ENCODE data around the gene REXO4.
A peak's percentile ranks its signal among the peaks of the same experiment; 100 is the strongest.
"Not testable (repeated sequence)": the region's sequence is repeated elsewhere in the genome, so short reads cannot be mapped to it uniquely, and the experiment has no call there.

The REXO4 gene

DNA sequence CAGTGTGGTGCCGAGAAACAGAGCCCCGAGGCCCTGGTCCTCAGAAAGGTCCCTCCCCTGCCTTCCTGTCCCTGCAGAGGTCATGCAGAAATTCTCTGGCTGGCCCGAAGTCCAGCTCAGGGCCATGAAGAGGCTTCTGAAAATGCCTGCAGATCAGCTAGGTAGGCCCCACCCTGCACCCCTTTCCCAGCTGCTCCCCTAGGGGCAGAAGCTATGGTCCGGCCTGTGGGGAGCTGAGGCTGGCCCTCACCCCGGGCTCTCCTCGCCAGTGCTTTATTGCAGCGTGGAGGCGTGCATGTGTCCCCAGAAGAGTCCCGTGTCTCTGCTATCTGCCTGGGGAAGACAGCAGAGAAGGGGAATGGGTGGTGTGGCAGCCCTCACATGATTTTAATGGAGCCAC, 19.9 kb downstream of the REXO4 start:
- no peaks in the 10 kb centered on the region for H3K9me3 ChIP-seq (ENCODE audit: severe bottlenecking)
- H3K4me1 ChIP-seq (ENCODE audit: insufficient read depth, poor library complexity, severe bottlenecking): no peaks in the 10 kb centered on the region
- no peak for DNase-seq (ENCODE audit: low spot score)
- no peaks in the 10 kb centered on the region for H3K36me3 ChIP-seq (ENCODE audit: low read depth)
- H3K27ac ChIP-seq (ENCODE audit: poor library complexity, severe bottlenecking): no peak overlapping the region
- ATAC-seq (ENCODE audit: low read depth): no peak
- TF ChIP-seq, protein P1, sequence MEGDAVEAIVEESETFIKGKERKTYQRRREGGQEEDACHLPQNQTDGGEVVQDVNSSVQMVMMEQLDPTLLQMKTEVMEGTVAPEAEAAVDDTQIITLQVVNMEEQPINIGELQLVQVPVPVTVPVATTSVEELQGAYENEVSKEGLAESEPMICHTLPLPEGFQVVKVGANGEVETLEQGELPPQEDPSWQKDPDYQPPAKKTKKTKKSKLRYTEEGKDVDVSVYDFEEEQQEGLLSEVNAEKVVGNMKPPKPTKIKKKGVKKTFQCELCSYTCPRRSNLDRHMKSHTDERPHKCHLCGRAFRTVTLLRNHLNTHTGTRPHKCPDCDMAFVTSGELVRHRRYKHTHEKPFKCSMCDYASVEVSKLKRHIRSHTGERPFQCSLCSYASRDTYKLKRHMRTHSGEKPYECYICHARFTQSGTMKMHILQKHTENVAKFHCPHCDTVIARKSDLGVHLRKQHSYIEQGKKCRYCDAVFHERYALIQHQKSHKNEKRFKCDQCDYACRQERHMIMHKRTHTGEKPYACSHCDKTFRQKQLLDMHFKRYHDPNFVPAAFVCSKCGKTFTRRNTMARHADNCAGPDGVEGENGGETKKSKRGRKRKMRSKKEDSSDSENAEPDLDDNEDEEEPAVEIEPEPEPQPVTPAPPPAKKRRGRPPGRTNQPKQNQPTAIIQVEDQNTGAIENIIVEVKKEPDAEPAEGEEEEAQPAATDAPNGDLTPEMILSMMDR (IDR thresholded peaks at IDR 0.05; ENCODE audit: poor library complexity, severe bottlenecking): no peak
- H3K4me3 ChIP-seq (ENCODE audit: severe bottlenecking): no peak overlapping the region
- H3K27me3 ChIP-seq (ENCODE audit: insufficient read depth, poor library complexity, severe bottlenecking): no peaks in the 10 kb centered on the region

DNA sequence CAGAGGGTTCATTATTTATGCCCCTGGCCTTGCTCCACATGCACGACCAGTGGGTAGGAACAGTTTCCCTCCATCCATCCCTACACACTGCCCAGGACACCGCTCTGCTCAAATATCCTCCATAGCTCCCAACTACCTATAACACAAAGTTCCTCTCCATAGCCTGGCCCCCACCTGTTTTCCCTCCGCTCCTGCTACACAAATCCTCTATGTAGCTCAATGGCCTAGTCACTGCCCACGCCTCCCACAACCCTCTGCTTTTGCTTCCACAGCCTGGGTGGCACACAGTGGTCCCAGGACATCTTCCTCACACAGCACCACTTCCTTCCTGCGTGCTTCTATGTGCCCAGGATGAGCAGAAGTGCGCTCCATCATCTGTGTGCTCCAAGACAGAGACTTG, 20.4 kb downstream of the REXO4 start:
- no peaks in the 10 kb centered on the region for H3K4me1 ChIP-seq (ENCODE audit: insufficient read depth, poor library complexity, severe bottlenecking)
- ATAC-seq (ENCODE audit: low read depth): no peak
- no peaks in the 10 kb centered on the region for H3K27me3 ChIP-seq (ENCODE audit: insufficient read depth, poor library complexity, severe bottlenecking)
- H3K4me3 ChIP-seq (ENCODE audit: severe bottlenecking): no peak overlapping the region
- no peaks in the 10 kb centered on the region for H3K9me3 ChIP-seq (ENCODE audit: severe bottlenecking)
- TF ChIP-seq, protein P1 (IDR thresholded peaks at IDR 0.05; ENCODE audit: poor library complexity, severe bottlenecking): no peak
- no peak overlapping the region for H3K27ac ChIP-seq (ENCODE audit: poor library complexity, severe bottlenecking)
- DNase-seq (ENCODE audit: low spot score): no peak
- no peaks in the 10 kb centered on the region for H3K36me3 ChIP-seq (ENCODE audit: low read depth)

DNA sequence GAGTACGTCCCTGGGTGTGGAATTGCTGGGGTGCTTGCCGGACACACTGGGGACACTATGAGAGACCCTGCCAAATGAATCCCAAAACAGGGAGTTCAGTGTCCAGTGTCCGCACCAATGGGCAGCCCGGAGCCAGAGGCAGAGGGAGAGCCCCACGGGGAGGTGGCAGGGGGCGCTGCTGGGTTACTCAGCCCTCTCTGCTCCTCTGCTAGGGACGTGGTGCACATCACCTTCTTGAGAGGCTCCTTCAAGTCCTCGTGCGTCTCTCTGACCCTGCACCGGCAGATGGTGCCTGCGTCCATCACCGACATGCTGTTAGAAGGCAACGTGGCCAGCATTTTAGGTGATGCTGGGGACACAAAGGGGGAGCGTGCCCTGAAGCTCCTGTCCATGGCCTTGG, 20.9 kb downstream of the REXO4 start:
- Histone ChIP-seq H3K9me3 (ENCODE audit: severe bottlenecking) (no peaks in the 10 kb centered on the region), H3K27me3 (ENCODE audit: insufficient read depth, poor library complexity, severe bottlenecking) (no peaks in the 10 kb centered on the region), H3K27ac (ENCODE audit: poor library complexity, severe bottlenecking) (no peak overlapping the region), H3K4me1 (ENCODE audit: insufficient read depth, poor library complexity, severe bottlenecking) (no peaks in the 10 kb centered on the region), H3K4me3 (ENCODE audit: severe bottlenecking) (no peak overlapping the region), H3K36me3 (ENCODE audit: low read depth) (no peaks in the 10 kb centered on the region)
- TF ChIP-seq, protein P1 (IDR thresholded peaks at IDR 0.05; ENCODE audit: poor library complexity, severe bottlenecking): no peak
- DNase-seq (ENCODE audit: low spot score): no peak
- no peak for ATAC-seq (ENCODE audit: low read depth)

DNA sequence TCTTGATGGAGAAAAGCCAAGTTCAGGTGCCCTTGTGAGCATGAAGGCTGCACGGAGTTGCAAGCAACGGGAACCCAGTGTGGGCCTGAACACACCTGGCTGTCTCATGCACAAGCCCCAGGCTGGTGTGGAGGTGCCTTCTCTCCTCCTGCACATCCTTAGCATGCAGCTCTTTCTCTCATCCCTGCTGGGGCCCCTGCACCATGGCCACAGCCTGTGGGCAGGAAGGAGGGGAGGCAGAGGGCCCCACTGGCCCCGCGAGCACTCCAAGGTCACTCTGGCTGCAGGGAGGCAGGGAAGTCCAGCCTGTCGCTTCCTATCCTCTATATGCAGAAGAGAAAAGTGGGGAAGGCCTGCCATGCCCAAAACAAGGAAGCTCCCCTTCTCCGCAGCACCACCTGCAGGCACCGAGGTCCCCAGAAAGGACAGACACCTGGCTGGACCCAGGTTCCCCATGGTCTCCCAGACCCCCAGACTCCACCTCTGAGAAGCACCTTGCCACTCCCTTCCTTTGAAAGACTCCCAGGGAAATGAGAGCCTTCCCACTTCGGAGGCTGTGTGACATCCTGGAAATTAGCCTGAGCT, 23.0 kb downstream of the REXO4 start:
- no peak overlapping the region for H3K27ac ChIP-seq (ENCODE audit: poor library complexity, severe bottlenecking)
- H3K4me3 ChIP-seq (ENCODE audit: severe bottlenecking): no peak overlapping the region
- H3K36me3 ChIP-seq (ENCODE audit: low read depth): no peaks in the 10 kb centered on the region
- DNase-seq (ENCODE audit: low spot score): no peak
- no peaks in the 10 kb centered on the region for H3K9me3 ChIP-seq (ENCODE audit: severe bottlenecking)
- no peaks in the 10 kb centered on the region for H3K27me3 ChIP-seq (ENCODE audit: insufficient read depth, poor library complexity, severe bottlenecking)
- TF ChIP-seq, protein P1 (IDR thresholded peaks at IDR 0.05; ENCODE audit: poor library complexity, severe bottlenecking): no peak
- ATAC-seq (ENCODE audit: low read depth): peak; percentile 29; the same call in 2 of the 3 replicates
- no peaks in the 10 kb centered on the region for H3K4me1 ChIP-seq (ENCODE audit: insufficient read depth, poor library complexity, severe bottlenecking)

DNA sequence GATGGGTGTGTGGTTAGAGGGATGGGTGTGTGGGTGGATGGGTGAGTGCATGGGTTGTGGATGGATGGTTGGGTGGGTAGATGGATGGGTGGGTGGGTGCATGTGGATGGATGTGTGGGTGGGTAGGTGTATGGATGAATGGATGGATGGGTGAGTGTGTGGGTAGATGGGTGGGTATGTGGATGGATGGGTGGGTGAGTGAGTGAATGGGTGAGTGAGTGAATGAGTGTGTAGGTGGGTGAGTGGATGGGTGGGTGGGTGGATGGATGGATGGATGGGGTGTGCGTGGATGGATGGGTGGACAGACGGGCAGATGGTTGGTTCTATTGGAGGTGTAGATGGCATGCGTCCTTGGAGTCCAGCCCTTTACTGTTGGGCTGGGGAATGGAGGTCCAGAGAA, 24.4 kb downstream of the REXO4 start:
- no peak overlapping the region for H3K27ac ChIP-seq (ENCODE audit: poor library complexity, severe bottlenecking)
- no peak for DNase-seq (ENCODE audit: low spot score)
- H3K9me3 ChIP-seq (ENCODE audit: severe bottlenecking): no peaks in the 10 kb centered on the region
- no peak for ATAC-seq (ENCODE audit: low read depth)
- H3K4me3 ChIP-seq (ENCODE audit: severe bottlenecking): no peak overlapping the region
- TF ChIP-seq, protein P1 (IDR thresholded peaks at IDR 0.05; ENCODE audit: poor library complexity, severe bottlenecking): no peak
- no peaks in the 10 kb centered on the region for H3K4me1 ChIP-seq (ENCODE audit: insufficient read depth, poor library complexity, severe bottlenecking)
- no peaks in the 10 kb centered on the region for H3K27me3 ChIP-seq (ENCODE audit: insufficient read depth, poor library complexity, severe bottlenecking)
- no peaks in the 10 kb centered on the region for H3K36me3 ChIP-seq (ENCODE audit: low read depth)

DNA sequence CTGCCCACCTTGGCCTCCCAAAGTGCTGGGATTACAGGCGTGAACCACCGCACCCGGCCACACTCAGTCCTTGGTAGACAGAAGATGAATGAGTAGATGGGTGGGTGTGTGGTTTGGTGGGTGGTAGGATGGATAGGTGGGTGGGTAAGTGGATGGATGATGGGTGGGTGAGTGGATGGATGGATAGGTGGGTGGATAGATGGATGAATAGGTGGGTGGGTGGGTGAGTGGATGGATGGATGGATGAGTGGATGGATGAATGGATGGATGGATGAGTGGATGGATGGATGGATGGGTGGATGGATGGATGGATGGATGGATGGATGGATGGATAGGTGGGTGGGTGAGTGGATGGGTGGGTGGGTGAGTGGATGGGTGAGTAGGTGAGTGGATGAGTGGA, 25.5 kb downstream of the REXO4 start:
- H3K27ac ChIP-seq (ENCODE audit: poor library complexity, severe bottlenecking); ATAC-seq (ENCODE audit: low read depth); H3K4me3 ChIP-seq (ENCODE audit: severe bottlenecking); H3K4me1 ChIP-seq (ENCODE audit: insufficient read depth, poor library complexity, severe bottlenecking); H3K36me3 ChIP-seq (ENCODE audit: low read depth); H3K27me3 ChIP-seq (ENCODE audit: insufficient read depth, poor library complexity, severe bottlenecking); DNase-seq (ENCODE audit: low spot score); H3K9me3 ChIP-seq (ENCODE audit: severe bottlenecking): not testable (repeated sequence)

DNA sequence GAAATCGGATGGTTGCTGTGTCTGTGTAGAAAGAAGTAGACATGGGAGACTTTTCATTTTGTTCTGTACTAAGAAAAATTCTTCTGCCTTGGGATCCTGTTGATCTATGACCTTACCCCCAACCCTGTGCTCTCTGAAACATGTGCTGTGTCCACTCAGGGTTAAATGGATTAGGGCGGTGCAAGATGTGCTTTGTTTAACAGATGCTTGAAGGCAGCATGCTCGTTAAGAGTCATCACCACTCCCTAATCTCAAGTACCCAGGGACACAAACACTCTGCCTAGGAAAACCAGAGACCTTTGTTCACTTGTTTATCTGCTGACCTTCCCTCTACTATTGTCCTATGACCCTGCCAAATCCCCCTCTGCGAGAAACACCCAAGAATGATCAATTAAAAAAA, 26.4 kb downstream of the REXO4 start:
- not testable (repeated sequence) for H3K9me3 ChIP-seq (ENCODE audit: severe bottlenecking); H3K27ac ChIP-seq (ENCODE audit: poor library complexity, severe bottlenecking); H3K4me3 ChIP-seq (ENCODE audit: severe bottlenecking); H3K4me1 ChIP-seq (ENCODE audit: insufficient read depth, poor library complexity, severe bottlenecking); DNase-seq (ENCODE audit: low spot score); ATAC-seq (ENCODE audit: low read depth); H3K36me3 ChIP-seq (ENCODE audit: low read depth); H3K27me3 ChIP-seq (ENCODE audit: insufficient read depth, poor library complexity, severe bottlenecking)

Measured in RWPE2 (cell line).